Lower leg skin (tissue), 3 donors: ENCODE results near the gene ADSS1.

Experiments used
- POLR2A ChIP-seq, 2 donors: fragments of 450-650 bp; IDR thresholded peaks; one replicate each; pipeline ENCODE4 v1.6.1; 2016 to 2017; ENCODE audit warnings: antibody characterized with exemption in 2 of 2, mild to moderate bottlenecking in 1 of 2, moderate library complexity in 1 of 2
- TF ChIP-seq, protein P1 (sequence below), 3 donors: fragments of 450-650 bp; IDR thresholded peaks; one replicate each; pipeline ENCODE4 v1.5.1; 2016; ENCODE audit warnings: antibody characterized with exemption in 3 of 3, mild to moderate bottlenecking in 3 of 3, moderate library complexity in 2 of 3

DNA sequence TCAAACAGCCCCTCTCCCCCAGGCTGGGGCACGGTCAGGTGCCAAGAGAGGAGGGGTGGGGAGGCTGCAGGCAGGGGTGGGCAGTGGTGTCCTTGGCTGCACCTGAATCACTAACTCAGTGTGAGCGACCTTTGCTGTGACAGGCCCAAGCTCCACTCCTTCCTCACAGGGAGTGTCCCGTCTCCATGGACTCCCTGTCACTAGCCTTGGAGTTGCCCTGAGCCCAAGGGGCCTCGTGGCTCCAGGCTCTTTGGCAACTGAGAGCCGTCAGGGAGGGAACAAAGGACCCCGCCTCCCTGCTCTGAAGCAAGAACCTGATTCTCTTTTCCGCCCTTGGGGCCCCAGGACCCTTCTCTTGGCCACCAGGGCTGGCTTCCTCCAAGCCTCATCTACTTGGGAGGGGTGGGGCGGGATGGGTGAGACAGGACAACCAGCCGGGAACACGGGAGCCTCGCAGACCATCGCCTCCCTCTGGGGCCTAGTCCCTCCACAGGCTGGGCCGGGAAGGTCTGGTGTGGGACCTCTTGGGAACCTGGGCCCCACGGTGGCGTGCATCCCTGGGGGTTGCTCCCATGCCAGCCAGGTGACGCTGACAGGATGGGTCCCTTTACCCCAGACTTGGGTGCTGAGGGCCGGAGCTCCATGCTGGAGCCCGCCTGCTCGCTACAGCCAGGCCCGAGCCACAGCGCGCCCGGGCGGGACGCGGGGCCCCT is 935 bp upstream of the ADSS1 start:
- TF ChIP-seq, protein P1, sequence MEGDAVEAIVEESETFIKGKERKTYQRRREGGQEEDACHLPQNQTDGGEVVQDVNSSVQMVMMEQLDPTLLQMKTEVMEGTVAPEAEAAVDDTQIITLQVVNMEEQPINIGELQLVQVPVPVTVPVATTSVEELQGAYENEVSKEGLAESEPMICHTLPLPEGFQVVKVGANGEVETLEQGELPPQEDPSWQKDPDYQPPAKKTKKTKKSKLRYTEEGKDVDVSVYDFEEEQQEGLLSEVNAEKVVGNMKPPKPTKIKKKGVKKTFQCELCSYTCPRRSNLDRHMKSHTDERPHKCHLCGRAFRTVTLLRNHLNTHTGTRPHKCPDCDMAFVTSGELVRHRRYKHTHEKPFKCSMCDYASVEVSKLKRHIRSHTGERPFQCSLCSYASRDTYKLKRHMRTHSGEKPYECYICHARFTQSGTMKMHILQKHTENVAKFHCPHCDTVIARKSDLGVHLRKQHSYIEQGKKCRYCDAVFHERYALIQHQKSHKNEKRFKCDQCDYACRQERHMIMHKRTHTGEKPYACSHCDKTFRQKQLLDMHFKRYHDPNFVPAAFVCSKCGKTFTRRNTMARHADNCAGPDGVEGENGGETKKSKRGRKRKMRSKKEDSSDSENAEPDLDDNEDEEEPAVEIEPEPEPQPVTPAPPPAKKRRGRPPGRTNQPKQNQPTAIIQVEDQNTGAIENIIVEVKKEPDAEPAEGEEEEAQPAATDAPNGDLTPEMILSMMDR (IDR thresholded peaks at IDR 0.05) = no peak
- no peak for TF ChIP-seq POLR2A (IDR thresholded peaks at IDR 0.05)
